ENCODE results near the gene PCDHGB1.

The PCDHGB1 gene

DNA sequence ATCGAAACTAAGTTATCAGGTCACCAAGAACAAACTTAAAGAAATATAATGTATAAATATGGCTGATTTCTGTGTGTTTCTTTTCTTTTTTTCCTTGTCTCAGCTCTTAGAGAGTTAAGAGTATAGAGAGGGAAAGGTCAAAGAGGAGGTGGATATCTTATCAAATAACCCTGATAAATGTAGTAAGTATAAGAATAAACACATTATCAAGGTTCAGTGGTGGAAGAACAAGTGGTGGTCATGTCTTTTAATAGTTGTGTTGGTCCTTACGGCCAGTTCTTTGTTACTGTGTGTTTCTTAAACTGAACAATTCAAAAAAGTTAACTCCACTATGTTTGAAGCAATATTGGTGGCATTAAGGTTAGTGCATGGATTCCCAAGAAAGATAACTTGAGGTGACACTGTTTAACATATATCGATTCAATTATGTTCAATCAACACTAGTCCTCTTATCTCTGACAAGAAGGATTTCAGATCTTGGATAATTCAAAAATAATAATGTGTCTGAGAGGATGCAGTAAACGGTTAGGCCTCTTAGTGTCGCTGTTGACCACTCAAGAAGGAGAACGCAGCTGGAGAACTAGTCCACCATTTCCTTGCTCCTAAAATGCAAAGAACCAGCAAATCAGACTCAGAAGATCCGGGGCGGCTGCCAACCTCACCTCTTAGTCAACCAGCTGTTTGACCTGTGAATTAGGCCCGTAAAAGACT, 6.5 kb upstream of the PCDHGB1 start, which contains the start of gene PCDHGA3 (continued):
- TF ChIP-seq, protein P1, sequence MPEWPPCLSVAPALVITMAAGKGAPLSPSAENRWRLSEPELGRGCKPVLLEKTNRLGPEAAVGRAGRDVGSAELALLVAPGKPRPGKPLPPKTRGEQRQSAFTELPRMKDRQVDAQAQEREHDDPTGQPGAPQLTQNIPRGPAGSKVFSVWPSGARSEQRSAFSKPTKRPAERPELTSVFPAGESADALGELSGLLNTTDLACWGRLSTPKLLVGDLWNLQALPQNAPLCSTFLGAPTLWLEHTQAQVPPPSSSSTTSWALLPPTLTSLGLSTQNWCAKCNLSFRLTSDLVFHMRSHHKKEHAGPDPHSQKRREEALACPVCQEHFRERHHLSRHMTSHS (tag by site-specific recombination; IDR thresholded peaks at IDR 0.05) = no peak
- TF ChIP-seq, protein P2, sequence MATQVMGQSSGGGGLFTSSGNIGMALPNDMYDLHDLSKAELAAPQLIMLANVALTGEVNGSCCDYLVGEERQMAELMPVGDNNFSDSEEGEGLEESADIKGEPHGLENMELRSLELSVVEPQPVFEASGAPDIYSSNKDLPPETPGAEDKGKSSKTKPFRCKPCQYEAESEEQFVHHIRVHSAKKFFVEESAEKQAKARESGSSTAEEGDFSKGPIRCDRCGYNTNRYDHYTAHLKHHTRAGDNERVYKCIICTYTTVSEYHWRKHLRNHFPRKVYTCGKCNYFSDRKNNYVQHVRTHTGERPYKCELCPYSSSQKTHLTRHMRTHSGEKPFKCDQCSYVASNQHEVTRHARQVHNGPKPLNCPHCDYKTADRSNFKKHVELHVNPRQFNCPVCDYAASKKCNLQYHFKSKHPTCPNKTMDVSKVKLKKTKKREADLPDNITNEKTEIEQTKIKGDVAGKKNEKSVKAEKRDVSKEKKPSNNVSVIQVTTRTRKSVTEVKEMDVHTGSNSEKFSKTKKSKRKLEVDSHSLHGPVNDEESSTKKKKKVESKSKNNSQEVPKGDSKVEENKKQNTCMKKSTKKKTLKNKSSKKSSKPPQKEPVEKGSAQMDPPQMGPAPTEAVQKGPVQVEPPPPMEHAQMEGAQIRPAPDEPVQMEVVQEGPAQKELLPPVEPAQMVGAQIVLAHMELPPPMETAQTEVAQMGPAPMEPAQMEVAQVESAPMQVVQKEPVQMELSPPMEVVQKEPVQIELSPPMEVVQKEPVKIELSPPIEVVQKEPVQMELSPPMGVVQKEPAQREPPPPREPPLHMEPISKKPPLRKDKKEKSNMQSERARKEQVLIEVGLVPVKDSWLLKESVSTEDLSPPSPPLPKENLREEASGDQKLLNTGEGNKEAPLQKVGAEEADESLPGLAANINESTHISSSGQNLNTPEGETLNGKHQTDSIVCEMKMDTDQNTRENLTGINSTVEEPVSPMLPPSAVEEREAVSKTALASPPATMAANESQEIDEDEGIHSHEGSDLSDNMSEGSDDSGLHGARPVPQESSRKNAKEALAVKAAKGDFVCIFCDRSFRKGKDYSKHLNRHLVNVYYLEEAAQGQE (tag by site-specific recombination; IDR thresholded peaks at IDR 0.05) = no peak
- TF ChIP-seq ZNF184 (tag by site-specific recombination; IDR thresholded peaks at IDR 0.05) (no peak), ZFP3 (tag by site-specific recombination; IDR thresholded peaks at IDR 0.05; ENCODE audit: low read depth) (no peak), ZNF701 (tag by site-specific recombination; IDR thresholded peaks at IDR 0.05) (no peak)
- TF ChIP-seq, protein P3, sequence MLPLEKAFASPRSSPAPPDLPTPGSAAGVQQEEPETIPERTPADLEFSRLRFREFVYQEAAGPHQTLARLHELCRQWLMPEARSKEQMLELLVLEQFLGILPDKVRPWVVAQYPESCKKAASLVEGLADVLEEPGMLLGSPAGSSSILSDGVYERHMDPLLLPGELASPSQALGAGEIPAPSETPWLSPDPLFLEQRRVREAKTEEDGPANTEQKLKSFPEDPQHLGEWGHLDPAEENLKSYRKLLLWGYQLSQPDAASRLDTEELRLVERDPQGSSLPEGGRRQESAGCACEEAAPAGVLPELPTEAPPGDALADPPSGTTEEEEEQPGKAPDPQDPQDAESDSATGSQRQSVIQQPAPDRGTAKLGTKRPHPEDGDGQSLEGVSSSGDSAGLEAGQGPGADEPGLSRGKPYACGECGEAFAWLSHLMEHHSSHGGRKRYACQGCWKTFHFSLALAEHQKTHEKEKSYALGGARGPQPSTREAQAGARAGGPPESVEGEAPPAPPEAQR (tag by site-specific recombination; IDR thresholded peaks at IDR 0.05) = no peak

DNA sequence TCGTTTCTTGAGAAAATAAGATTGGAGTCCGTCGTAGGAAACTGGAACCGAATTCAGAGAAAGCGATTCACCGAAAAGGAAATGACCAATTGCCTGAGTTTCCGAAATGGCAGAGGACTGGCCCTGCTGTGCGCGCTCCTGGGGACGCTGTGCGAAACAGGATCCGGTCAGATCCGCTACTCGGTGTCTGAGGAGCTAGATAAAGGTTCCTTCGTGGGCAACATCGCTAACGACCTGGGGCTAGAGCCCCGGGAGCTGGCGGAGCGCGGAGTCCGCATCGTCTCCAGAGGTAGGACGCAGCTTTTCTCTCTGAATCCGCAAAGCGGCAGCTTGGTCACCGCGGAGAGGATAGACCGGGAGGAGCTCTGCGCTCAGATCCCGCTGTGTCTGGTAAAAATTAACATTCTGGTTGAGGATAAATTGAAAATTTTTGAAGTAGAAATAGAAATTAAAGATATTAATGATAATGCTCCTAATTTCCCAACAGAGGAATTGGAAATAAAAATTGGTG, 5.9 kb upstream of the PCDHGB1 start:
- H3K9me3 ChIP-seq (ENCODE audit: control insufficient read depth, insufficient read depth, low read depth, low read length) = no peaks in the 10 kb centered on the region

DNA sequence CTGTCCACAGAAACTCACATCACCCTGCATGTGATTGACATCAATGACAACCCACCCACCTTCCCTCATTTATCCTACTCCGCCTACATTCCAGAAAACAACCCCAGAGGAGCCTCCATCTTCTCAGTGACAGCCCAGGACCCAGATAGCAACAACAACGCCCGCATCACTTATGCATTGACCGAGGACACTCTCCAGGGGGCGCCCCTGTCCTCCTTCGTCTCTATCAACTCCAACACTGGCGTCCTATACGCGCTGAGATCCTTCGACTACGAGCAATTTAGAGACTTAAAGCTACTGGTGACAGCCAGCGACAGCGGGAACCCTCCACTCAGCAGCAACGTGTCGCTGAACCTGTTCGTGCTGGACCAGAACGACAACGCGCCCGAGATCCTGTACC, 4.6 kb upstream of the PCDHGB1 start:
- no peaks in the 10 kb centered on the region for H3K36me3 ChIP-seq (ENCODE audit: control insufficient read depth in 2 of 2, insufficient read depth in 1 of 2, low read length in 2 of 2)
- ChIA-PET POLR2A (no interaction called here), CTCF (interaction anchor here (0.6 to 3.3 kb wide), 3 partner anchors 11 to 222 kb away, joined by 5 to 21 read pairs (median 6); no protein-coding TSS in a partner anchor)
- no peak overlapping the region for H3K27ac ChIP-seq (ENCODE audit: extremely low read depth, low read depth, low read length)
- H3K9me3 ChIP-seq (ENCODE audit: control insufficient read depth, insufficient read depth, low read depth, low read length) = no peaks in the 10 kb centered on the region
- H3K4me1 ChIP-seq (ENCODE audit: control insufficient read depth, insufficient read depth, low read length) = peaks cover 2% of the 10 kb centered on the region; the same call in 1 of the 2 replicates
- H3K4me3 ChIP-seq (ENCODE audit: low read depth, low read length) = no peak overlapping the region
- TF ChIP-seq ZNF121 (tag by site-specific recombination; IDR thresholded peaks at IDR 0.05) = no peak
- TF ChIP-seq, protein P4, sequence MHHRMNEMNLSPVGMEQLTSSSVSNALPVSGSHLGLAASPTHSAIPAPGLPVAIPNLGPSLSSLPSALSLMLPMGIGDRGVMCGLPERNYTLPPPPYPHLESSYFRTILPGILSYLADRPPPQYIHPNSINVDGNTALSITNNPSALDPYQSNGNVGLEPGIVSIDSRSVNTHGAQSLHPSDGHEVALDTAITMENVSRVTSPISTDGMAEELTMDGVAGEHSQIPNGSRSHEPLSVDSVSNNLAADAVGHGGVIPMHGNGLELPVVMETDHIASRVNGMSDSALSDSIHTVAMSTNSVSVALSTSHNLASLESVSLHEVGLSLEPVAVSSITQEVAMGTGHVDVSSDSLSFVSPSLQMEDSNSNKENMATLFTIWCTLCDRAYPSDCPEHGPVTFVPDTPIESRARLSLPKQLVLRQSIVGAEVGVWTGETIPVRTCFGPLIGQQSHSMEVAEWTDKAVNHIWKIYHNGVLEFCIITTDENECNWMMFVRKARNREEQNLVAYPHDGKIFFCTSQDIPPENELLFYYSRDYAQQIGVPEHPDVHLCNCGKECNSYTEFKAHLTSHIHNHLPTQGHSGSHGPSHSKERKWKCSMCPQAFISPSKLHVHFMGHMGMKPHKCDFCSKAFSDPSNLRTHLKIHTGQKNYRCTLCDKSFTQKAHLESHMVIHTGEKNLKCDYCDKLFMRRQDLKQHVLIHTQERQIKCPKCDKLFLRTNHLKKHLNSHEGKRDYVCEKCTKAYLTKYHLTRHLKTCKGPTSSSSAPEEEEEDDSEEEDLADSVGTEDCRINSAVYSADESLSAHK (tag by site-specific recombination; IDR thresholded peaks at IDR 0.05) = no peak
- TF ChIP-seq, protein P5, sequence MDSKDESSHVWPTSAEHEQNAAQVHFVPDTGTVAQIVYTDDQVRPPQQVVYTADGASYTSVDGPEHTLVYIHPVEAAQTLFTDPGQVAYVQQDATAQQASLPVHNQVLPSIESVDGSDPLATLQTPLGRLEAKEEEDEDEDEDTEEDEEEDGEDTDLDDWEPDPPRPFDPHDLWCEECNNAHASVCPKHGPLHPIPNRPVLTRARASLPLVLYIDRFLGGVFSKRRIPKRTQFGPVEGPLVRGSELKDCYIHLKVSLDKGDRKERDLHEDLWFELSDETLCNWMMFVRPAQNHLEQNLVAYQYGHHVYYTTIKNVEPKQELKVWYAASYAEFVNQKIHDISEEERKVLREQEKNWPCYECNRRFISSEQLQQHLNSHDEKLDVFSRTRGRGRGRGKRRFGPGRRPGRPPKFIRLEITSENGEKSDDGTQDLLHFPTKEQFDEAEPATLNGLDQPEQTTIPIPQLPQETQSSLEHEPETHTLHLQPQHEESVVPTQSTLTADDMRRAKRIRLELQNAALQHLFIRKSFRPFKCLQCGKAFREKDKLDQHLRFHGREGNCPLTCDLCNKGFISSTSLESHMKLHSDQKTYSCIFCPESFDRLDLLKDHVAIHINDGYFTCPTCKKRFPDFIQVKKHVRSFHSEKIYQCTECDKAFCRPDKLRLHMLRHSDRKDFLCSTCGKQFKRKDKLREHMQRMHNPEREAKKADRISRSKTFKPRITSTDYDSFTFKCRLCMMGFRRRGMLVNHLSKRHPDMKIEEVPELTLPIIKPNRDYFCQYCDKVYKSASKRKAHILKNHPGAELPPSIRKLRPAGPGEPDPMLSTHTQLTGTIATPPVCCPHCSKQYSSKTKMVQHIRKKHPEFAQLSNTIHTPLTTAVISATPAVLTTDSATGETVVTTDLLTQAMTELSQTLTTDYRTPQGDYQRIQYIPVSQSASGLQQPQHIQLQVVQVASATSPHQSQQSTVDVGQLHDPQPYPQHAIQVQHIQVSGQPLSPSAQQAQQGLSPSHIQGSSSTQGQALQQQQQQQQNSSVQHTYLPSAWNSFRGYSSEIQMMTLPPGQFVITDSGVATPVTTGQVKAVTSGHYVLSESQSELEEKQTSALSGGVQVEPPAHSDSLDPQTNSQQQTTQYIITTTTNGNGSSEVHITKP (tag by site-specific recombination; IDR thresholded peaks at IDR 0.05) = no peak
- TF ChIP-seq ZNF843 (tag by site-specific recombination; IDR thresholded peaks at IDR 0.05) = no peak
- no peak for TF ChIP-seq ZSCAN16 (tag by site-specific recombination; IDR thresholded peaks at IDR 0.05)
- TF ChIP-seq ZNF561 (tag by site-specific recombination; IDR thresholded peaks at IDR 0.05; ENCODE audit: borderline replicate concordance) = no peak
- no peak for TF ChIP-seq ZNF549 (tag by site-specific recombination; IDR thresholded peaks at IDR 0.05)

More for the DNA sequence above, 5.9 kb upstream of the PCDHGB1 start:
- no peak overlapping the region for H3K4me3 ChIP-seq (ENCODE audit: low read depth, low read length)
- no peak overlapping the region for H3K27ac ChIP-seq (ENCODE audit: extremely low read depth, low read depth, low read length)
- ChIA-PET CTCF (interaction anchor here (0.7 to 3.3 kb wide), 10 partner anchors 10 to 223 kb away, joined by 3 to 21 read pairs (median 6); partner anchors contain the start of genes PCDHGA1, PCDHGA11, PCDHGA4 and TAF7), POLR2A (interaction anchor here (1.0 kb wide), 1 partner anchor 24 kb away, joined by 6 read pairs; the partner anchor contains the start of gene TAF7)
- H3K4me1 ChIP-seq (ENCODE audit: control insufficient read depth, insufficient read depth, low read length) = no peaks in the 10 kb centered on the region
- no peaks in the 10 kb centered on the region for H3K36me3 ChIP-seq (ENCODE audit: control insufficient read depth in 2 of 2, insufficient read depth in 1 of 2, low read length in 2 of 2)
- TF ChIP-seq, protein P6, sequence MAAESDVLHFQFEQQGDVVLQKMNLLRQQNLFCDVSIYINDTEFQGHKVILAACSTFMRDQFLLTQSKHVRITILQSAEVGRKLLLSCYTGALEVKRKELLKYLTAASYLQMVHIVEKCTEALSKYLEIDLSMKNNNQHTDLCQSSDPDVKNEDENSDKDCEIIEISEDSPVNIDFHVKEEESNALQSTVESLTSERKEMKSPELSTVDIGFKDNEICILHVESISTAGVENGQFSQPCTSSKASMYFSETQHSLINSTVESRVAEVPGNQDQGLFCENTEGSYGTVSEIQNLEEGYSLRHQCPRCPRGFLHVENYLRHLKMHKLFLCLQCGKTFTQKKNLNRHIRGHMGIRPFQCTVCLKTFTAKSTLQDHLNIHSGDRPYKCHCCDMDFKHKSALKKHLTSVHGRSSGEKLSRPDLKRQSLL (tag by site-specific recombination; IDR thresholded peaks at IDR 0.05) = no peak
